Measurements from ENCODE around the gene DAAM1.

The DAAM1 gene

DNA sequence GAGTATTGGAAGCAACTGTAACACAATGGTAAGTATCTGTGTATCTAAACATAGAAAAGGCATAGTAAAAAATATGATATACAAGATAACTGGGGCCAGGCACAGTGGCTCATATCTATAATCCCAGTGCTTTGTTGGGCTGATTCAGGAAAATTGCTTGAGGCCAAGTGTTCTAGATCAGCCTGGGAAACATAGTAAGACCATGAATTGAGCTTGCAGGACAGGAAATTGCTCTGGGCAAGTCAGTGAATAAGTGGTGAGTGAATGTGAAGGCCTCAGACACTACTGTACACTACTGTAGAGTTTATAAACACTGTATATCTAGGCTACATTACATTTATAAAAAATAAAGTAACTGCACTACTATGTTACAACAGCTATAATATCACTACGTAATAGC is 201.5 kb downstream of the DAAM1 start:
- H3K4me3 Mint-ChIP-seq: no peak overlapping the region
- DNase-seq: no peak
- H3K4me1 Mint-ChIP-seq: no peaks in the 10 kb centered on the region
- H3K27ac Mint-ChIP-seq: no peak overlapping the region
- TF ChIP-seq, protein P1, sequence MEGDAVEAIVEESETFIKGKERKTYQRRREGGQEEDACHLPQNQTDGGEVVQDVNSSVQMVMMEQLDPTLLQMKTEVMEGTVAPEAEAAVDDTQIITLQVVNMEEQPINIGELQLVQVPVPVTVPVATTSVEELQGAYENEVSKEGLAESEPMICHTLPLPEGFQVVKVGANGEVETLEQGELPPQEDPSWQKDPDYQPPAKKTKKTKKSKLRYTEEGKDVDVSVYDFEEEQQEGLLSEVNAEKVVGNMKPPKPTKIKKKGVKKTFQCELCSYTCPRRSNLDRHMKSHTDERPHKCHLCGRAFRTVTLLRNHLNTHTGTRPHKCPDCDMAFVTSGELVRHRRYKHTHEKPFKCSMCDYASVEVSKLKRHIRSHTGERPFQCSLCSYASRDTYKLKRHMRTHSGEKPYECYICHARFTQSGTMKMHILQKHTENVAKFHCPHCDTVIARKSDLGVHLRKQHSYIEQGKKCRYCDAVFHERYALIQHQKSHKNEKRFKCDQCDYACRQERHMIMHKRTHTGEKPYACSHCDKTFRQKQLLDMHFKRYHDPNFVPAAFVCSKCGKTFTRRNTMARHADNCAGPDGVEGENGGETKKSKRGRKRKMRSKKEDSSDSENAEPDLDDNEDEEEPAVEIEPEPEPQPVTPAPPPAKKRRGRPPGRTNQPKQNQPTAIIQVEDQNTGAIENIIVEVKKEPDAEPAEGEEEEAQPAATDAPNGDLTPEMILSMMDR (IDR thresholded peaks at IDR 0.05): no peak
- peaks cover 12% of the 10 kb centered on the region for H3K36me3 Mint-ChIP-seq (ENCODE audit: low read depth)
- peaks cover 3% of the 10 kb centered on the region for H3K27me3 Mint-ChIP-seq (ENCODE audit: low read depth, poor library complexity)
- H3K9me3 Mint-ChIP-seq: no peaks in the 10 kb centered on the region

GRCh38 chr14:59391388-59391787 is 202.9 kb downstream of the DAAM1 start:
- Mint-ChIP-seq H3K27me3 (ENCODE audit: low read depth, poor library complexity) (peaks cover 3% of the 10 kb centered on the region), H3K9me3 (no peaks in the 10 kb centered on the region), H3K36me3 (ENCODE audit: low read depth) (peaks cover 5% of the 10 kb centered on the region), H3K4me1 (no peaks in the 10 kb centered on the region), H3K4me3 (no peak overlapping the region), H3K27ac (no peak overlapping the region)
- no peak for DNase-seq
- TF ChIP-seq, protein P1 (IDR thresholded peaks at IDR 0.05): no peak

GRCh38 chr14:59394268-59394667 is 205.8 kb downstream of the DAAM1 start:
- Mint-ChIP-seq H3K36me3 (ENCODE audit: low read depth) (no peaks in the 10 kb centered on the region), H3K4me1 (no peaks in the 10 kb centered on the region), H3K4me3 (no peak overlapping the region), H3K9me3 (no peaks in the 10 kb centered on the region), H3K27me3 (ENCODE audit: low read depth, poor library complexity) (peaks cover 2% of the 10 kb centered on the region), H3K27ac (no peak overlapping the region)
- TF ChIP-seq, protein P1 (IDR thresholded peaks at IDR 0.05): no peak
- DNase-seq: no peak

DNA sequence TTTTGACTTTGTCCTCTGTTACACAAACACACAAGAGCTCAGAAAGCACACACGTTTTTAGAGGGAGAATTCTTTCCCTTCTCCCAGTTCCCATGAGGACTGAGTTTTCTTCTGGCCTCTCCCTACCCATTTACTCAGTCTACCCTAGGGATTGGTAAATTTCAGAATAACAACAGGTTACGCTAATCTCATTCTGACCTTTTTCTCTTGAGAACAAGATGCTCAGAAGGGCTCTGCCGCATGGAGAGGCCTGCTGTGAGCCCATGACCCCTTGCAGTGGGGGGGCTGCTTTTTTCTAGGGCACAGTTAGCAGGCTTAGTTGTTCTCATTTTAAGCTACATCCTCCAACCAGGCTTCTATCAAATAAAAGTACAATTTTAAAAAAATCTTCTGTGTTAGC is 207.2 kb downstream of the DAAM1 start:
- Mint-ChIP-seq H3K27me3 (ENCODE audit: low read depth, poor library complexity) (peaks cover 5% of the 10 kb centered on the region), H3K9me3 (peaks cover 5% of the 10 kb centered on the region), H3K4me1 (no peaks in the 10 kb centered on the region), H3K27ac (no peak overlapping the region), H3K4me3 (no peak overlapping the region), H3K36me3 (ENCODE audit: low read depth) (no peaks in the 10 kb centered on the region)
- TF ChIP-seq, protein P1 (IDR thresholded peaks at IDR 0.05): no peak
- no peak for DNase-seq

DNA sequence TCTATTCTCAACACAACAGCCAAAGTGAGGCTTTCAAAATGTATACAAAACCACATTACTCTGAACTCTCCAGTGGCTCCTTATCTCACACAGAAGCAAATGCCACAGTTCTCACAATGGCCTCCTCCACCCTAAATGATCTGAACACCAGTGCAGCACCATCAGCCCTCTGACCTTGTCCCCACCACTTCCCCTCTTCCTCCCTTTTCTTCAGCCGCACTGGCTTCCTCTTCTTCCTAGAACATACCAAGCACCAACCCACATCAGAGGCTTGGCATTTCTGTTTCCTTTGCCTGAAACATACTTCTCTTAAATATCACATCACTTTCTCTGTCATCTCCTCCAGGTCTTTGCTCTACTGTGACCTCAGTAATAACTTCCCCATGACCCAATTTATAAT is 210.4 kb downstream of the DAAM1 start:
- Mint-ChIP-seq H3K27ac (peak overlapping the region; percentile 4), H3K27me3 (ENCODE audit: low read depth, poor library complexity) (peaks cover 9% of the 10 kb centered on the region), H3K4me1 (no peaks in the 10 kb centered on the region), H3K9me3 (peaks cover 37% of the 10 kb centered on the region), H3K36me3 (ENCODE audit: low read depth) (no peaks in the 10 kb centered on the region), H3K4me3 (no peak overlapping the region)
- no peak for DNase-seq
- TF ChIP-seq, protein P1 (IDR thresholded peaks at IDR 0.05): no peak

- Mint-ChIP-seq H3K27me3 (ENCODE audit: low read depth, poor library complexity) (peaks cover 5% of the 10 kb centered on the region), H3K9me3 (peaks cover 85% of the 10 kb centered on the region), H3K4me1 (no peaks in the 10 kb centered on the region), H3K27ac (no peak overlapping the region), H3K4me3 (no peak overlapping the region), H3K36me3 (ENCODE audit: low read depth) (peaks cover 35% of the 10 kb centered on the region)
- TF ChIP-seq, protein P1 (IDR thresholded peaks at IDR 0.05): no peak
- no peak for DNase-seq
These were observed 218.2 kb downstream of the DAAM1 start for GRCh38 chr14:59406454-59407245.
